Measurements from ENCODE around the gene MCF2L. TPM values are rescaled to one million over a fixed set of nuclear protein-coding genes. Genes with fewer than 3 reads are reported as not detected.

MCF2L gene
- total RNA-seq, 1 experiment from 2014 or later, result 5.9 TPM

DNA sequence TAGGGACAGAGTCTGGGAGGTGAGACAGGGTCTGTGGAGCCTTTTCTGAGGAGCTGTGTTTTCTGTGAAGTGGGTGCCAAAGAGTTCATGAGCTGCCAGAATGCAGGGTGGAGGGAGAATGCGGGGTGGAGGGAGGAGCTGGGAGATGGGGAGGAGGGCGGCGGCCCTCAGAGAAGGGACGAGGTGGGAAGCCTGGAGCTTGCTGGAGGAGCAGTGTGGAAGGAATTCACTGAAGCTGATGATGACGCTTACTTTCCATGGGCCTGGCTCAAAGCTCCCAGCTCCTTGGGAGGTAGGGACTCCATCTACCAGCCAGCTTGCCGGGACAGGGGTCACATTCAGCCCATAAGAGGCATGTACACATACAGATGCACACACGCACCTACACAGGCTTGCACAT is 62.5 kb downstream of the MCF2L start:
- H3K36me3 ChIP-seq (ENCODE audit: low read depth, low read length), result no peaks in the 10 kb centered on the region
- no peaks in the 10 kb centered on the region for H3F3A ChIP-seq (ENCODE audit: low read length, unreplicated experiment)
- DNase-seq (no peak), ATAC-seq (no peak)
- TF ChIP-seq EZH2 (IDR thresholded peaks at IDR 0.05; ENCODE audit: low read length, unreplicated experiment) (no peak), CTCF (conservative IDR thresholded peaks at IDR 0.05; ENCODE audit: low read depth, low read length) (no peak), EZH2phosphoT487 (IDR thresholded peaks at IDR 0.05; ENCODE audit: borderline replicate concordance, low read length) (no peak)
- intact Hi-C loops (cut with micrococcal nuclease), result loop anchor here (10.0 kb wide), 1 partner anchor 183 kb away; no protein-coding TSS in a partner anchor
- no peaks in the 10 kb centered on the region for H4K20me1 ChIP-seq (ENCODE audit: low read length)
- H3K27ac ChIP-seq (ENCODE audit: low read length), result no peak overlapping the region
- no peaks in the 10 kb centered on the region for H3K9me3 ChIP-seq (ENCODE audit: low read length)
- no TSS peak for BruUV-seq (replicated peaks)
- H3K27me3 ChIP-seq (ENCODE audit: low read length), result no peaks in the 10 kb centered on the region
- no peak overlapping the region for H3K9ac ChIP-seq (ENCODE audit: low read length)
- no peaks in the 10 kb centered on the region for H3K79me2 ChIP-seq (ENCODE audit: low read length)
- H3K4me3 ChIP-seq (ENCODE audit: low read length), result no peak overlapping the region
- no peaks in the 10 kb centered on the region for H3K4me1 ChIP-seq (ENCODE audit: insufficient read depth, low read length)
- CTCF ChIA-PET, result interaction anchor here (0.6 kb wide), 3 partner anchors 43 to 85 kb away, joined by 4 to 5 read pairs (median 5); no protein-coding TSS in a partner anchor
- H2AFZ ChIP-seq (ENCODE audit: low read length), result no peak overlapping the region
- POLR2A ChIA-PET (ENCODE audit: unreplicated experiment), result no interaction called here
- H3K4me2 ChIP-seq (ENCODE audit: low read length), result no peak overlapping the region
- no peaks in the 10 kb centered on the region for H3K9me2 ChIP-seq (replicated peaks; ENCODE audit: low read length)

- DNase-seq, result no peak
- H3F3A ChIP-seq (ENCODE audit: low read length, unreplicated experiment), result no peaks in the 10 kb centered on the region
- intact Hi-C loops (cut with micrococcal nuclease), result loop anchor here (10.0 kb wide), 1 partner anchor 183 kb away; no protein-coding TSS in a partner anchor
- POLR2A ChIA-PET (ENCODE audit: unreplicated experiment), result no interaction called here
- no peak for ATAC-seq
- H3K9ac ChIP-seq (ENCODE audit: low read length), result no peak overlapping the region
- no peaks in the 10 kb centered on the region for H3K9me3 ChIP-seq (ENCODE audit: low read length)
- no peaks in the 10 kb centered on the region for H3K4me1 ChIP-seq (ENCODE audit: insufficient read depth, low read length)
- H3K4me2 ChIP-seq (ENCODE audit: low read length), result no peak overlapping the region
- no peaks in the 10 kb centered on the region for H3K79me2 ChIP-seq (ENCODE audit: low read length)
- no peaks in the 10 kb centered on the region for H3K9me2 ChIP-seq (replicated peaks; ENCODE audit: low read length)
- TF ChIP-seq EZH2phosphoT487 (IDR thresholded peaks at IDR 0.05; ENCODE audit: borderline replicate concordance, low read length) (no peak), EZH2 (IDR thresholded peaks at IDR 0.05; ENCODE audit: low read length, unreplicated experiment) (no peak), CTCF (conservative IDR thresholded peaks at IDR 0.05; ENCODE audit: low read depth, low read length) (no peak)
- CTCF ChIA-PET, result no interaction called here
- no peak overlapping the region for H3K4me3 ChIP-seq (ENCODE audit: low read length)
- no peaks in the 10 kb centered on the region for H3K36me3 ChIP-seq (ENCODE audit: low read depth, low read length)
- no peak overlapping the region for H2AFZ ChIP-seq (ENCODE audit: low read length)
- no peaks in the 10 kb centered on the region for H3K27me3 ChIP-seq (ENCODE audit: low read length)
- H4K20me1 ChIP-seq (ENCODE audit: low read length), result no peaks in the 10 kb centered on the region
- no peak overlapping the region for H3K27ac ChIP-seq (ENCODE audit: low read length)
- BruUV-seq (replicated peaks), result no TSS peak
These were observed 63.3 kb downstream of the MCF2L start for GRCh38 chr13:113032291-113032690.

GRCh38 chr13:113033054-113033850 is 64.2 kb downstream of the MCF2L start:
- Histone ChIP-seq H2AFZ (ENCODE audit: low read length) (no peak overlapping the region), H3K36me3 (ENCODE audit: low read depth, low read length) (no peaks in the 10 kb centered on the region), H3K27ac (ENCODE audit: low read length) (no peak overlapping the region), H3K79me2 (ENCODE audit: low read length) (no peaks in the 10 kb centered on the region), H3K4me2 (ENCODE audit: low read length) (no peak overlapping the region), H3F3A (ENCODE audit: low read length, unreplicated experiment) (no peaks in the 10 kb centered on the region), H3K9me2 (replicated peaks; ENCODE audit: low read length) (no peaks in the 10 kb centered on the region), H3K4me3 (ENCODE audit: low read length) (no peak overlapping the region), H3K27me3 (ENCODE audit: low read length) (no peaks in the 10 kb centered on the region), H3K9ac (ENCODE audit: low read length) (no peak overlapping the region), H3K9me3 (ENCODE audit: low read length) (no peaks in the 10 kb centered on the region), H4K20me1 (ENCODE audit: low read length) (no peaks in the 10 kb centered on the region), H3K4me1 (ENCODE audit: insufficient read depth, low read length) (no peaks in the 10 kb centered on the region)
- POLR2A ChIA-PET (ENCODE audit: unreplicated experiment), result no interaction called here
- CTCF ChIA-PET, result no interaction called here
- no TSS peak for BruUV-seq (replicated peaks)
- intact Hi-C loops (cut with micrococcal nuclease), result loop anchor here (10.0 kb wide), 1 partner anchor 182 kb away; no protein-coding TSS in a partner anchor
- DNase-seq (no peak), ATAC-seq (no peak)
- no peak for TF ChIP-seq EZH2 (IDR thresholded peaks at IDR 0.05; ENCODE audit: low read length, unreplicated experiment)
- TF ChIP-seq EZH2phosphoT487 (IDR thresholded peaks at IDR 0.05; ENCODE audit: borderline replicate concordance, low read length), result no peak
- no peak for TF ChIP-seq CTCF (conservative IDR thresholded peaks at IDR 0.05; ENCODE audit: low read depth, low read length)
